ENCODE results near the gene HDAC4.

HDAC4 gene

DNA sequence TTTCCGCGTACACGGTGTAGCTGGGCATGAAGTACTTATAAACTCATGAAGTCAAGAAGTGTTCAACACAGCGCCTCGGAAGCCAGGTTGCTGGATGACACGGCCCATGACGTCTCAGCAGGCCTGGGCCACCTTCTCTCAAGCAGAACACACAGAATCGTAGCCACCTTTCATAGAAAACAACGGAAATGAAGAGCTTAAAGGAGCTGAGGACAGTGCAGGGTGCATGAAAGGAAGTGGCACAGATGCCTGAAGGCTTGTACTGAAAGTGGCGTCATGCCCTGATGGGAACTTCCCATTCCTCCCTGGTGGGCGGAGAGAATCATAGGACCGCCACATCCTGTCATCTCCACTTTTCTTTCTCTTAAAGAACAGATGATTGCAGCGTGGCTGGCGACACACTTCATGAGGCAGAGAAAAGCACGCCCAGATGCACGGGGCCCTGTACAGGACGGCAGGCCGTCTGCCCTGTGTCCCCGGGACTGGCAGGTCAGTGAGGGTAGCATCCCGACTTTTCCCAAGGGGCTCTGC is 31.1 kb downstream of the HDAC4 start:
- DNase-seq (ENCODE audit: low read depth in 2 of 2), result peak; percentile 60 to 67

DNA sequence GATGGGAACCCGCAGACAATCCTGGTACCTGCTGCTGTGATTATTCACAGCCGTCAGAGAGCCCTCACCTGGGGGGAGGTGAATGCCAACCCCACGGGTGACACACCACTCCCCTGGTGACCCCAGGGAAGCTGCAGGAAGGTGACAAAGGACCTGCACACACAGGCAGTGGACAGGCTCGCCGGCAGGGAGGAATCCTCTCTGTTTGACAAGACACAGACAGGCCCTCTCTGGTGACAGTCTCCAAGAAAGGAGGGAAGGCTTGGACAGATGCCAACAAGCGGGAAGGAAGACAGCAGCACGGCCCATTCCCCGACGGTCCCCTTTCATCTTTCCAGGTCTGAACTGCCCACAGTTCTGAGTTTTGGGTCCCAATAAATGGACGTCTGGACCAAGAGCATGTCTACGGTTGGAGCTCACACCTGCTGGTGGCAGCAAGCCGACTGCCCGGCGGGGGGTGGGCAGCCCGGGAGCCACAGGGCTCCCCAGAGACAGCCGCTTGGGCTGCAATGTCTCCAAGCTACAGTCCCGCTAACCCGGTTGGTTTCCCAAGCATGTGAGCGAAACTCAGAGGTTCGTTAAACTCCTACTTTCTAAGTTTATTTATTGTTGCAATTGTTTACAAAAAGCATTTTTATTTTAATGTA is 31.8 kb downstream of the HDAC4 start:
- DNase-seq (ENCODE audit: low read depth in 2 of 2), result no peak

DNA sequence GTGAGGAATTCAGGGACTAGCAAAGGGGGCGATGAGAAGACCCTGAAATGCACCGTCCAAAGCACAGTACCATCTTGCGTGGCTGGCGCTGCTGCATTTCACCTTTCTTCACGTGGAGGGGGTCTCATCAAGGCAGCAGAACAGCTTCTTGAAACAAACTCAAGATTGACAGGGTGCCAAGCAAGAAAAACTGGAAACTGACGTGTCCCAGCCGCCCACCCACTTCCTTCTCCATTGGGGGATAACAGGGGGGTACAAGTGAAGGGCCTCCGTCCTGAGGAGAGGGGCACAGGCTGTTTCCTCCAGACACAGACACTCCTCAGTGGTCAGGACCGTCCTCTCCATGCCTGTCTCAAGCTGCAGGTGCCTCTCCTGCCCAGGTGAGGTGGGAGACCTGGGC is 32.5 kb downstream of the HDAC4 start:
- DNase-seq (ENCODE audit: low read depth in 2 of 2), result no peak

DNA sequence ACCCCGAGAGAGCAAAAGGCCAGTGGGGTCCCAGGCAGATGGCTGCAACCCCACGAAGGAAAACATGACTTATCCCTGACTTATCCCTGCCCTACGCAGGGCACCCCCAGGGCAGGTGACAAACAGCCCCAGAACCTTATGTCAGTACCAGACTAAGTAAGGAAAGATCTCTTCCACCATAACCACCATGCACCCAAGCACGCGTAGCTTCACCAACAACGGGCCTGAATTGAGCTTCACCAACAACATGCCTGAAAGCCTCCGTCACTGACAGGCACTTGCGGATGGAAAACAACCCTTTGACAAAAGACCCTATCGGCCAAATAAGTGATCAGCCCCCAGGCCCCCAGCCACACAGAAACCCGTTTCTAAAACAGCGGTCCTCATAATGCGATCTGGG is 34.1 kb downstream of the HDAC4 start:
- DNase-seq (ENCODE audit: low read depth in 2 of 2), result no peak

DNA sequence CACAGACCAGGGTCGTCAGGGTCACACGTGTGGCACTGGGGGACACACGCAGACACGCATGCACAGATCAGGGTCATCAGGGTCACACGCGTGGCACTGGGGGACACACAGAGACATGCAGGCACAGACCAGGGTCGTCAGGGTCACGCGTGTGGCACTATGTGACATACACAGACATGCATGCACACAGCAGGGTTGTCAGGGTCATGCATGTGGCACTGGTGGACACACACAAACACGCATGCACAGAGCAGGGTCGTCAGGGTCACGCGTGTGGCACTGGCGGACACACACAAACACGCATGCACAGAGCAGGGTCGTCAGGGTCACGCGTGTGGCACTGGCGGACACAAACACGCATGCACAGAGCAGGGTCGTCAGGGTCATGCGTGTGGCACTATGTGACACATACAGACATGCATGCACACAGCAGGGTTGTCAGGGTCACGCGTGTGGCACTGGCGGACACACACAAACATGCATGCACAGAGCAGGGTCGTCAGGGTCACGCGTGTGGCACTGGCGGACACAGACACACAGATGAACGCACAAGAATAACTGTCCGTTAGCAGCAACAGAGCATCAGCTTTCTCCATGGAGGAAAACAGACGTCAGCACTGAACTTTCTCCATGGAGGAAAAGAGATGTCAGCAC is 34.9 kb downstream of the HDAC4 start:
- no peak for DNase-seq (ENCODE audit: low read depth in 2 of 2)

DNA sequence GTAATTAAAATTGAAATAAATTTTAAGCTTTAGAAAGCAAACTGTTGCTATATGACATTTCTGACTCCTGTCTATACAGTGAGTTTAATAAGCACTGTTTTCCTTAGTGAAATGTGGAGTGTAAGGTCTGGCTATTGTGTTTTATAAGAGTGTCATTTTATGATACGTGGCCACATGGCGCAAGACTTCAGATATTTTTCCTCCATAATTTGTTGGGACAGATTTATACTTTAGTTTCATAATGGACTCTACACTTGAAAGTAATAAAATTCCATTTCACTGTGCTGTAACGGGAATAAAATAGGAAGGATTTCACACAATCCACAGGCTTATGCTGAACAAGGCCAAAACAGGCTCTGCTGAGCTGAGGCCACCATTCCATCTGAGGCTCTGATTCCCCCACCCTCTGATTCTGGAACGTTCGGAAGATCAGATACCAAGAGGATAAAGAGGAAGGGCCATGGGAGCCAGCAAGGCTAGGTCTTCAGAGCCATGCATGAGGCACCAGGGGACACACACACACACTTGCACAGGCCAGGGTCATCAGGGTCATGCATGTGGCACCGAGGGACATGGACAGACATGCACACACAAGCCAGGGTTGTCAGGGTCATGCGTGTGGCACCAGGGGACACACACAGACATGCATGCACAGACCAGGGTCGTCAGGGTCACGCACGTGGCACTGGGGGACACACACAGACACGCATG is 35.6 kb downstream of the HDAC4 start:
- no peak for DNase-seq (ENCODE audit: low read depth in 2 of 2)

DNA sequence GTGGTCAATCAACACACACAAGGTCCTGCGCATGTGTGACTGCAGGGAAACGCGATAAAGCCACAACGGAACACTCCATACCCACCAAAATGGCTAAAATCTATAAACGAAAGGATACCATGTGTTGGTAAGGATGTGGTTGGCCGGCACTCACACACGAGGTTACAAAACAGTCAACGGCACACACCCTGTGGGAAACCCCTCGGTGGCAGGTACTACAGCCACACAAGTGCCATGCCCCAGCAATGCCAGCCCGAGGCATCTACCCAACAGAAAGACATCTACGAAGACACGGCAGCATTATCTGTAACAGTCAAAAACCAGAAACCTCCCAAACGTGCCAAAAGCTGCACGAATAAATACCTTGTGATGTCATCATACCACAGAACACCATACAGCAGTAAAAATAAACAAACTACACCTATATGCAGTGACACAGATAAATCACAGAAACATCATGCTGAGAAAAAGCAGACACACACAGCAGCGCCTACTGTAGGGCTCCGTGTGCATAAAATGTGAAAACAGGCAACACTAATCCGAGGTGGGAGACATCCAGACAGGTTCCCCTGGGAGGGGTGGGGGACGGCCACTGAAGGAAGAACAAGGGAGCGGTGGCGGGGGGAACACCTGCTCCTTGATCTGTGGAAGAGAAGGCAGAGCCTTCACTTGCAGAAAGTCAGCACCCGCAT is 36.7 kb downstream of the HDAC4 start:
- no peak for DNase-seq (ENCODE audit: low read depth in 2 of 2)

DNA sequence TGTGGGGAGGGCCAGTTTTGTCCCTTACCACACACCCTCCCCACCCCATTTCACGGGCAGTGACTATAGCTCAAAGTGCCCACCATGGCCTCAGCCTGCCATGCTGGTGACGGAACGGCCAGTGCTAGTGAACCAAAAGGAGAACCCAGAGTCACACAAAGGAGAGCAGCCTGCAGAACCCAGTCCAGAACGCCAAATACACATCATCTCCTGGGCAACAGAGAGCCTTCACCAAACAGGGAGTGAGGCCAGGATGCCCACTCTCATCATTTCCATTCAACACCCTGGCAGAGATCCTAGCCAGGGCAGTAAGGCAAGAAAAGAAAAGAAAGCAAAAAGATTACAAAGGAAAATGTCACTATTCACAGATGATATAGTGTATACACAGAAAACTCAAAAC is 38.3 kb downstream of the HDAC4 start:
- no peak for DNase-seq (ENCODE audit: low read depth in 2 of 2)

DNA sequence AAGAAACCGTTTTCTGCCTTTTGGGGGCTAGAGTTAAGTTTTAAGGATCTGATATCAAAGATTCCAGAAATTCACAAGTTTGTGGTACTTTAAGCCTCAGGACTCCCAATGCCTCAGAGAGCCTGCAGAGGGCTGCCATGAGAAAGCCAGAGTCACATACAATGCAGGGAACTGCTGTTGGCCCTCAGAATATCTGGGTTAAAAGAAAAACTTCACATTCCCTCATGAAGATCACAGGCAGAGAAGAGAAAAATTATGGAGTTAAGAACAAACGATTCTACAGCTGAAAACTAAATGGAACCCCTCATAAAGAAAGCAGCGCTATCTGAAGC is 39.5 kb downstream of the HDAC4 start:
- DNase-seq (ENCODE audit: low read depth in 2 of 2), result no peak

DNA sequence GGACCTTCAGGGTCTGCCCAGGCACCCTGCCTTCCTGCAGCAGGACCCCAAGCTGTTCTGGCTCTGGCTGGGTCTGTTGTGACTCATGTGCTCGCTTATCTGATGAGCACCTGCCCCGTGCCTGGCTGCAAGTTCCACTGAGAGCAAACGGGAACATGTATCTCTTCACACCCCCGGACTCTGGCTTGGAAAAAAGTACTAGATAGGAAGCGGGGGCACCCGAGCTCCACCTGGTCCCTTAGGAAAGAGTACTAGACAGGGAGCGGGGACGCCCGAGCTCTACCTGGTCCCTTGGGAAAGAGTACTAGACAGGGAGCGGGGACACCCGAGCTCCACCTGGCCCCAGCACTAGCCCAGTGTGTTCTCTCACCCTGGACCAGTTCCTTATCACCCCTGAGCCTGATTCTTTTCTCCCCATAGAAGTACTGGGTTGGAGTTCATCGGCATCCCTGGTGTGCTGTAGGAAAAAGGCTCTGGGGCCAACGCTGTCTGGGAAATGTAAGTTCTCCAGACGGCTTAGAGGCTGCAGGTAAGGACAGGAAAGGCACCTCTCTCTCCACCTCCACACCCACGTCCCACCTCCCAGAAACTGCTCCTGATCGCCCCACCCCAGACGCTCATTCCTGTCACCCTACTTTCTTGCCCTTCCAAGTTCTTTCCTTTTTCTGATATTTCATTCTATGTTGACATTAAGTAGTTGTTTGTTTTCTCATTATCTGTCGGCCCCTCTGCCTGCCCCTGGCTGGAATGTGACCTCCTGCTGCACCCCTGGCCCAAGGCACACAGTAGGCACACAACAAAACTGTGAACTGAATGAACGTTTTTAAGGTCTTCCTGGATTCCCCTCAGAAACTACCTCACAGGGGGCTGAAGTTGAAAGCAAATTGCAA is 40.2 kb downstream of the HDAC4 start:
- no peak for DNase-seq (ENCODE audit: low read depth in 2 of 2)

DNA sequence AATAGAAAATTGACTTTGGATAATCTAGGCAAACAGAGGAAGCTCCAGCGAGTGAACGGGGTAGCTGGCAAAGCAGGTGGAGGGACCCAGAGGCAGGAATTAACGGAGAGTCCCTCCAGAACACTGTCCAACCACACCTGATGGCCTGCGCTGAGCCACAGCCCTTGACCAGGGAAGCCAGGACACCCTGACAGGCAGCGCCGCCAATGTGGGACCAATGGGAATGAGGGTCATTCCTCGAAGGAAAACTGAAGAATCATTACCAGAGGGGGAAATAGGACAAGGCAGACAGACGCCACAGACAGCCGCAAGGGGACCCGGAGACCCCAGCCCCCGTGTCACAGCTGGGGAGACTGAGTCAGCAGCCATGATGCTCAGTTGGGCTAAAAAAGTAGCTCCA is 40.8 kb downstream of the HDAC4 start:
- no peak for DNase-seq (ENCODE audit: low read depth in 2 of 2)

DNA sequence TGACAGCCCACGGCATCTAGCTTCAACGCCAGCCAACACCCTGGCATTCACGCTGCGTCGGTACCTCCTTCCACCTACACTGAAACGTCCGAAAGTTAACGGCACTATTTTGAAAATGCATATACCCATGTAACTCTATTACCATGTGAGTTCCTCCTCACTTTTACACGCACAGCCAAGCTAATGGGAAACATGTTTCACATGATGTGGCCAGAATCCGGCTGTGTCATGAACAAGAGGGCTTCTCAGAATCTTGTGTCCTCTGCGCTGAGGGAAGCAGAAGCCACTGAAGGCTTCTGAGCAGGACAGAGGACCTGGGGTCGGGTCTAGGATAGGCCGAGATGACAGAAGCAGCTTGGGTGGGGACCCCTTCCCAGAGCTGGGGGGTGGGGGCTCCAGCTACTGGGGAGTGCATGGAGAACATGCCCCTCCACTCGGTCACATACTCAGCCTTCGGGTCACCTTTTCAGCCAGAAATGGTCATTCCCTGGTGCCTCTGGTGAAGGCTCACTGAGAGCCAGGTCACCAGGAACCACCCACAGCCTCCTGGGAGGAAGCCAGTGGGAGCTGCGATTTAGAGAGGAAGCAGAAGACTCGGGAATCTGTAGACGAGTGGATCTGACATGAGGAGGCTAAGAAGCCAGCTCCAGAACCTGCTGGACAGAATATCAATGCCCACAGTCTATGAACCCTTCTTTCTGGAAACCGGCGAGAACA is 41.5 kb downstream of the HDAC4 start:
- no peak for DNase-seq (ENCODE audit: low read depth in 2 of 2)

DNA sequence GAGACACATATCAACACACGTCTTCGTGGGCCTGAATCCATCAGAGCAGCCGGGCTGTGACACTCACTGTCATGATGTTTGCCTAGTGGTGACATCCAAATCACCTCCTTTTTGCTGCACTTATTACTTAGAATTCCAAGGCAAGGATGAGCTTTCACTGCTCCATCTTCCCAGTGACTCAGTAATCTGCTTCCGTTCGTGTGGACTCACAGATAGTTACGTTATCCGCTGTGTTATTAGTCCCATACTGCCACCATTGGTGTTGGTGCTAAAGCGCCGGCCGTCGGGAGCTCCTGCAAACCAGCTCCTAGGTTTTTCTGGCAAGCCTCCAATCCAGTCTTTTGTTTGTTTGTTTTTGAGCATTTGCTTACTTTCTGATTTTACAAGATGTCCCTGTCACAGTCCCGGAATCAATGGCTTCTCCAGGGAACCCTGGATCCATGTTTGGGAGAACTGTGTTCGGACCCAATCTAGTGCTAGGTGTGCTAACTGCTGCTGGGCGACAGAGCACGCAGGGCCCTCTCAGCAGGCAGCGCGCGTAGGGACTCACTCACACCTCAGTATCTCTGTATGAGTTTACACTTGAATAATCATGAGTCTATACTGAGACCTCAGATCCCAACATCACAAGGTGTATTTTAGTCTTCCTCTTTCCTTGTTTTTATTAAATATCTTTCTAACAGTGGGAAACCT is 42.6 kb downstream of the HDAC4 start:
- DNase-seq (ENCODE audit: low read depth in 2 of 2), result no peak

DNA sequence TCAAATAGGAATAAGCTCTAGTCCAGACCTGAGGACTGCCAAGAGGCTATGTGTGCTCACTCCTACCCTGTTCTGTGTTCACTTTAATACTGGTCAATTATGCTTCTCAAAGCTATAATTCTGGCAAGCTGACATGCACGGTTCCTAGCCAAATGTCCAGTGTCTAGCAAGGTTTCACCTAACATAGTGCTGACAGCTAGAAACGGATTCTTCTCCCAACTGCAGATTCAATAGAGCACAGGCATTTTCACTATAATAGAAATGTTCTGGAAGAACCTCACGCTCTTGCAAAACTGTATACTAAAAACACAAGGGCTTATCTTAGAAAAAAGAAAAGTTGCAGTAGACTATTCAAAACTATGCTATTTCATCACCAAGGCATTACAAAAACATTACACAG is 45.1 kb downstream of the HDAC4 start:
- DNase-seq (ENCODE audit: low read depth in 2 of 2), result no peak

DNA sequence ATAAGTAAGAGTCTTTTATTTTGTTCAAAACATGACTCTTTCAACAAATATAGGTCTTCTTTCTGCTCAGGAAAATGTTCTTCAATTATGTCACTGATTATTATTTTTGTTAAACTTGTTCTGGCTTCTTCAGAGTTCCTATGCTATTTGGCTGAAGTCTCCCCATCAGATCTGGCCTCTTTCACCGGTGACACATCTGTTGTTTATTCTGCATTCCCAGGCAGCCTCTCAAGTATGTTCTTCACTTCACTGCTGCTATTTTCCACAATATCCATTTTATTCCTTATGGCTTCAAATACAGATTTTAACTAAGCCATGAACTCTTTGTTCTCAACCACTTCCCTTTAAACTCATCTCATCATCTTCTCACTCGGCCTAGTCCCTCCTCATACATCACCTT is 45.7 kb downstream of the HDAC4 start:
- DNase-seq (ENCODE audit: low read depth in 2 of 2), result no peak

DNA sequence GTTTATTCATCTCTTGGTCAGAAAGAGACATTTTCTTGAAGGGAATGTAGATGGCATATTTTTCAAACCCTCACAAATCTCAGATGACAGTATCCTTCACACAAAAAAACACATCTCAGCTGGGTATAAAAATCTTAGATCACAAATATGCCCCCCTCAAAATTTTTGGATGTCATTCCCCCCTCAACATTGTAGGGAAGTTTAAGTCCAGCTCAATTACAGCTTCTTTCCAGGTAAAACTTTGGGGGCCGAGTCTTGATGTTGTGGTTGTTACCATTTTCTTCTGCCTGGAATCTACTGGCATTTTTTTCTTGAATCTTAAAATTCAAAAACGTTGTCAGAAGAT is 46.1 kb downstream of the HDAC4 start:
- DNase-seq (ENCODE audit: low read depth in 2 of 2), result no peak

DNA sequence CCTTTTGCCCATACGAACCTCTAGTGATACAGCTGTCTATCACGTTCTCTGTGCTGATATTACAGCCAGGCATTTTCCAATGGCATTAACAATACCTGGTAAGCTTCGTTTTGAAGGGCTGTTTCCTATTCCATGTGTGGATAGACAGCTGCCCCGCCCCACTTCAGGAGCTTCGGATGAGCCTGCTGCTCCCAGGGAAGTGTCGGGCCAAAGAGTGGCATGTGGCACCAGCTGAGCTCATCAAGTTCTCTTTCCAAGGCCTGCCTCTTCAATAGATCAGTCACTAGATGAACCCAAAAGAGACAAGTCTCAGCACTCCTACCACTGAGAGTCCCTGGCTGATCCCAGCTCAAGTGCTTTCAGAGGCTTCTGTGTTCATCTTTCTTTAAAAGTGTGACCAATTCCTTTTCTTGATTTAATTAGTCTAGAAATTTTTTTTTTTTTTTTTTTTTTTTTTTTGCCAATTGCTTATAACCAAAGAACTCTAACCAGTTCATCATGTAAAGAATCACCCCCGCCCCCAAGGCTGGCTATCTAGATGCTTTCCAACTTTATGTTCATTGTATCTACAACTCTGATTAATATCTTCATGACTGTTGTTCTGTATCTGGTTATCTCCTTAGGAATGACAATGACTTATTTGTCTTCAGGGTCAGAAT is 46.6 kb downstream of the HDAC4 start:
- DNase-seq (ENCODE audit: low read depth in 2 of 2), result no peak

DNA sequence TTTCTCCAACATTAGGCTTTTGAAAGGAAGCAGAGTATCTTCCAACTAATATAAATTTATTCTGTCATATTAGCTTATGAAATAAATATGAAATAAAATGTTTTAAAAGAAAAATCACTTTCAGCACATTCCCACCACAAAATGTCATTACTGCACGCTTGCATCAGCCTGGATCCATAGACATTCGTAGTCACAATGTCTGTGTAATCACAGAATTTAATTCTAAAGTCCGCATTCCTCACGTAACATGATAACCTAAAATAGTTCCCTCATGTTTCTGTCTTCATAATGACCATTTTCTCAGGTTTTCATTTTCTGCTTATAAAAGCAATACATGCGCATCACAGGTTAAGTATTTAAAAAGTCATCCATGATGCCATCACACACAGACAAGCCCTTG is 47.1 kb downstream of the HDAC4 start:
- DNase-seq (ENCODE audit: low read depth in 2 of 2), result no peak

DNA sequence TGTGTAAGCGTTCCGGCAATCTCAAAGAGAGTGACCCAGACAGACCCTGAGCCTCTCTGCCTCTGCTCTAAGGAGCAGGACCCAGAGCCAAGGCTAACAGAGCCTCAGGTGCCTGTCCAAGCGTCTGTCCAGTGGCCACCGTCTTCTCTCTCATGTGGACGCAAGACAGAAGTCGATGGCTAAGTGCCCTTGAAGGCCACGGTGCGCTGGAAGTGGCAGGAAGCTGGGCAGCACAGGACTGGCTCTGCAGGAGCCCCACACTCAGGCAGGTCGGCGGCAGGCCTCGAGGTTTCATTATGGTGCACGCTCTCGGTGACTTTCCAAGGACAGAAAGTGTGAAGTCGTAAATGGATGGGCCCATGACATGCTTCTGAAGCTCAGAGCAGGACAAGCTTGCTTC is 49.1 kb downstream of the HDAC4 start:
- DNase-seq (ENCODE audit: low read depth in 2 of 2), result no peak

Measured in activated CD4-positive, alpha-beta T cell treated with anti-CD3 and anti-CD28 coated beads for 24 hours (primary cell).